Brain microvascular endothelial cell (primary cell): ENCODE data around the gene CCDC122.
A peak's percentile ranks its signal among the peaks of the same experiment; 100 is the strongest.
"Not testable (repeated sequence)": the region's sequence is repeated elsewhere in the genome, so short reads cannot be mapped to it uniquely, and the experiment has no call there.

Experiments used
- DNase-seq: peaks from one replicate; pipeline ENCODE4 v3.0.0-alpha.2; 2020
- H3K27ac ChIP-seq: fragments of 250-450 bp; sonication (Bioruptor Pico); 2 replicates; pipeline ENCODE4 v1.5.1; 2020; ENCODE audit warnings: mild to moderate bottlenecking, moderate library complexity
- H3K27me3 ChIP-seq: fragments of 250-450 bp; sonication (Bioruptor Pico); replicated peaks from 2 replicates; pipeline ENCODE4 v1.5.1; 2020; ENCODE audit warnings: mild to moderate bottlenecking
- H3K36me3 ChIP-seq: fragments of 250-450 bp; sonication (Bioruptor Pico); replicated peaks from 2 replicates; pipeline ENCODE4 v1.5.1; 2020; ENCODE audit warnings: mild to moderate bottlenecking
- H3K4me3 ChIP-seq: 2 replicates; pipeline ENCODE4 v1.5.1; 2011; ENCODE audit warnings: low read depth, mild to moderate bottlenecking, control low read depth, low read length, moderate library complexity
- in situ Hi-C: cut with HindIII; loops from 2 replicates; pipeline ENCODE4 v1.10.0; 2017; ENCODE audit warnings: low sequenced_read_pairs, low pct_ligation_motif_present
- TF ChIP-seq, protein P1 (sequence below): IDR thresholded peaks from 2 replicates; pipeline ENCODE4 v1.5.1; 2011; ENCODE audit warnings: low read depth, mild to moderate bottlenecking, moderate library complexity, low read length, control low read depth, inconsistent platforms; ENCODE audit errors: missing control alignments

The CCDC122 gene

DNA sequence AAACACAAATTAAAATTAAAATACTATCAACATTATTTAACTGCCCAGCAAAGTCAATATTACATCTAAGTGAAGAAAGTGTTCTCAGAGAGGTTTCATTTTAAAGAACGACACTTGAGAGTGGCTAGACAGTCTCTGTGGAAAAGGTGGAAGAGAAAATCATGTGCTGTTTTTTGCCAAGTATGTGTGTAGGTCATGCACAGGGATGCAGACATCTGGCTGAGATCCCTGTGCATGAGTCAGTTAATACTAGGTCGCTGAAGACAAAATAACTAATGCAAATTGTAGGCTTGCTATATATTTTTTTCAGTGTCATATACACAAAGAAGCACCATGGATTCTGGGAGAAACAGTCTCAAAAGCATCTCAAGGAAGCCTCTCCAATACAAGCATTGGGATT, 48.5 kb downstream of the CCDC122 start:
- Histone ChIP-seq H3K27me3 (no peaks in the 10 kb centered on the region), H3K36me3 (no peaks in the 10 kb centered on the region), H3K4me3 (no peak overlapping the region), H3K27ac (peak overlapping the region; percentile 41)
- in situ Hi-C loops = no loop called here
- TF ChIP-seq, protein P1, sequence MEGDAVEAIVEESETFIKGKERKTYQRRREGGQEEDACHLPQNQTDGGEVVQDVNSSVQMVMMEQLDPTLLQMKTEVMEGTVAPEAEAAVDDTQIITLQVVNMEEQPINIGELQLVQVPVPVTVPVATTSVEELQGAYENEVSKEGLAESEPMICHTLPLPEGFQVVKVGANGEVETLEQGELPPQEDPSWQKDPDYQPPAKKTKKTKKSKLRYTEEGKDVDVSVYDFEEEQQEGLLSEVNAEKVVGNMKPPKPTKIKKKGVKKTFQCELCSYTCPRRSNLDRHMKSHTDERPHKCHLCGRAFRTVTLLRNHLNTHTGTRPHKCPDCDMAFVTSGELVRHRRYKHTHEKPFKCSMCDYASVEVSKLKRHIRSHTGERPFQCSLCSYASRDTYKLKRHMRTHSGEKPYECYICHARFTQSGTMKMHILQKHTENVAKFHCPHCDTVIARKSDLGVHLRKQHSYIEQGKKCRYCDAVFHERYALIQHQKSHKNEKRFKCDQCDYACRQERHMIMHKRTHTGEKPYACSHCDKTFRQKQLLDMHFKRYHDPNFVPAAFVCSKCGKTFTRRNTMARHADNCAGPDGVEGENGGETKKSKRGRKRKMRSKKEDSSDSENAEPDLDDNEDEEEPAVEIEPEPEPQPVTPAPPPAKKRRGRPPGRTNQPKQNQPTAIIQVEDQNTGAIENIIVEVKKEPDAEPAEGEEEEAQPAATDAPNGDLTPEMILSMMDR = no peak
- DNase-seq = peak; percentile 49

DNA sequence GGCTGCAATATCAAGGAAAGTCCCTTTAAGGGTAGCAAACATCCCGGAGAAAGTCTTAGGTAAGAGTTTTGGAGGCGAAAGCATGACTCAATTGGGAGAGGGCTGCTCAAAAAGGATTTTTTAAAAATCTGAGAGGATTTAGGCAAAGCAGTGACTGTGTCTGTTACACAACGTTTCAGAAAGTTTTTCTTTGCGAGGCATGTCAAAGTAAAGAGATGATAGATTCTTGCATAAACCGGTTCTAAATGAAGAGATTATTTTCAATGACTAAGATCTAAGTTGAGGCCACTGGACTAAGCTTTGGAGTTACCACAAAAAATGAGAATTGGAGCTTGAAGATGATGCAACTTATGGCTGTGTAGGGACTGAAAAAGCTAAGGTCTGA, 49.1 kb downstream of the CCDC122 start:
- H3K4me3 ChIP-seq = no peak overlapping the region
- peak; percentile 43 for DNase-seq
- in situ Hi-C loops = no loop called here

DNA sequence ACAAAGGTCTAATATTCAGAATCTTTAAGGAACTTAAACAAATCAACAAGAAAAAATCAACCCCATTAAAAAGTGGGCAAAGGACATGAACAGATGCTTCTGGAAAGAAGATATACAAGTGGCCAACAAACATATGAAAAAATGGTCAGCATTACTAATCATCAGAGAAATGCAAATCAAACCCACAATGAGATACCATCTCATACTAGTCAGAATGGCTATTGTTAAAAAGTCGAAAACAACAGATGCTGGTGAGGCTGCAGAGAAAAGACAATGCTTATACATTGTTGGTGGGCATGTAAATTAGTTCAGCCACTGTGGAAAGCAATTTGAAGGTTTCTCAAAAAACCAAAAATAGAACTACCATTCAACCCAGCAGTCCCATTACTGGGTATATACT, 54.9 kb downstream of the CCDC122 start:
- H3K4me3 ChIP-seq, H3K27ac ChIP-seq, in situ Hi-C loops, H3K36me3 ChIP-seq, H3K27me3 ChIP-seq, DNase-seq: not testable (repeated sequence)

More for the DNA sequence above, 49.1 kb downstream of the CCDC122 start:
- Histone ChIP-seq H3K27ac (peak overlapping the region; percentile 41), H3K36me3 (no peaks in the 10 kb centered on the region), H3K27me3 (no peaks in the 10 kb centered on the region)
- TF ChIP-seq, protein P1 = no peak

DNA sequence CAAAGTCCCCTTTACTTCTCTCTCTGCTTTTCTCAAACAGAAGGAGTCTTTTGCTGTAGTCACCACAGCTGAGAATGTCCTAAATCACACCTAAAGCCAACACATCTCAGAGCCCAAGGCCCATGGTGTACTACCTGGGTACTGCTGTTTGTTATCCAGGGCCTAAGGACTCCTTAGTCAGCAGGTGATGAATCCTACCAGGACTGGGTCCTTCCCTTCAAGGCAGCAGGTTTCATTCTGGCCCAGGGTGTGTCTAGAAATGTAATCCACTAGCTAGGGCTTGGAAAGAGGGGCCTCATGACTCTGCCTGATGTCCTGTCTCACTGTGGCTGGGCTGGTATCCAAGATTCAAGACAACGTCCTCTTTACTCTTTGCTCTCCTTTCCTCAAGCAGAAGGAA, 56.6 kb downstream of the CCDC122 start:
- TF ChIP-seq, protein P1 = no peak
- no peak overlapping the region for H3K4me3 ChIP-seq
- no peaks in the 10 kb centered on the region for H3K36me3 ChIP-seq
- DNase-seq = no peak
- no peak overlapping the region for H3K27ac ChIP-seq
- no peaks in the 10 kb centered on the region for H3K27me3 ChIP-seq
- in situ Hi-C loops = no loop called here

DNA sequence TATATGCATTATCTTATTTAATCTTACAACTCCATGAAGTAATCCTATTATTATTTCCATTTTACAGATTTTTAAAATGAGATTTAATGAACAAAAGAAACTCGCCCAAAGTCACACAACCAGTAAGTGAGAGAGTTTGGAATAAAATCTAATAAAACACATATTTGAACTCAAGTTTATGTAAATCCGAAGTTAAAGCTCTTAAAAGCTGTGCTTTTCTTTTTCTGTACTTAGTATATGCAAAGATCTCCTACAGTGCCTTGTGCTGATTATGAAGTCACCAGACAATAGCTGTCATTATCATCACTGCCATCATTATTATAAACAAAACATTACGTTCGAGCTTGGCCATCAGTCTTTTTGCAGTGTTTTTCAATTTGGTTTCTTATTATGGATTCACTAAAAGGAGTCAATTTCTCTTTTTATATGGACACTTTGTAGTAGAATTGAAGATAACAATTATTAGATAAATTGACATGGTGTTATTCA, 63.1 kb downstream of the CCDC122 start:
- H3K27me3 ChIP-seq = no peaks in the 10 kb centered on the region
- in situ Hi-C loops = no loop called here
- H3K4me3 ChIP-seq = no peak overlapping the region
- H3K27ac ChIP-seq = no peak overlapping the region
- TF ChIP-seq, protein P1 = no peak
- no peaks in the 10 kb centered on the region for H3K36me3 ChIP-seq
- DNase-seq = no peak

DNA sequence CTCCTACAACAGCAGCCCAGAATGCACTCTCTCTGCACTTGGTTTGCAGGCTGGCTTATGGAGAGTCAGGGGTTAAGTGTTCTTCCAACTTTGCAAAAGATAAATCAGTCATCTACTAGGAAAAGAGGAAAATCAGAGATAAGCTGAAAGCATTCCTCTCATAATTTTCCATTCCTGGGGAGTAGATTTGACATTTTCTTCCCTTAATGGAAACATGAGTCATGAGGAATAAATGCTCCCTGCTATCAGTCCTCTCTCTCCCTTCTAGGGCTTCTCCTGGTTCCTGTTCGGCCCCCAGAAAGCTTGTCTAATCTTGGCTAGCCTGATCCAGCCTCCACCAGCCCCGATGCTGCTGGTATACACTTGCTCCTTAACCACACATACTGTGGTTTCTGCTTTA, 64.3 kb downstream of the CCDC122 start:
- Histone ChIP-seq H3K27ac (peak overlapping the region; percentile 22), H3K36me3 (no peaks in the 10 kb centered on the region), H3K4me3 (no peak overlapping the region), H3K27me3 (no peaks in the 10 kb centered on the region)
- DNase-seq = peak; percentile 69
- in situ Hi-C loops = no loop called here
- TF ChIP-seq, protein P1 = no peak
